SU-DHL-6 (cell line): ENCODE data around the gene UQCC2.

Experiments
- H2AFZ ChIP-seq: fragments of 200-600 bp; sonication (generic); 2 replicates; pipeline ENCODE4 v1.6.1; 2014; ENCODE audit warnings: low read depth, mild to moderate bottlenecking, moderate library complexity, mixed read lengths, antibody characterized with exemption, low read length; ENCODE audit not compliant: severe bottlenecking
- H3F3A ChIP-seq: fragments of 200-600 bp; shearing (Covaris generic); 2 replicates; pipeline ENCODE4 v1.6.0; 2016; ENCODE audit warnings: antibody characterized with exemption, mild to moderate bottlenecking; ENCODE audit not compliant: insufficient read depth
- H3K27ac ChIP-seq: fragments of 200-600 bp; sonication (generic); 2 replicates; pipeline ENCODE4 v1.5.1; 2016; ENCODE audit warnings: low read depth, mild to moderate bottlenecking, low read length, moderate library complexity, mixed read lengths
- H3K27me3 ChIP-seq: fragments of 200-600 bp; sonication (generic), shearing (Covaris generic); 2 replicates; pipeline ENCODE4 v1.6.0; 2014; ENCODE audit warnings: mild to moderate bottlenecking, low read length
- H3K36me3 ChIP-seq: fragments of 200-600 bp; sonication (generic); 2 replicates; pipeline ENCODE4 v1.6.1; 2014; ENCODE audit warnings: mild to moderate bottlenecking, low read length, mixed read lengths
- H3K4me2 ChIP-seq: fragments of 300-600, 200-600 bp; shearing (Covaris generic), sonication (generic); 2 replicates; pipeline ENCODE4 v1.6.0; 2014; ENCODE audit warnings: low read length, low read depth, mild to moderate bottlenecking; ENCODE audit not compliant: poor library complexity, severe bottlenecking
- H3K4me3 ChIP-seq: fragments of 200-600 bp; sonication (generic); 2 replicates; pipeline ENCODE4 v1.5.1; 2014; ENCODE audit warnings: antibody characterized with exemption, low read length, mild to moderate bottlenecking, mixed read lengths; ENCODE audit not compliant: insufficient read depth, poor library complexity, severe bottlenecking
- H3K79me2 ChIP-seq: fragments of 200-600 bp; sonication (generic); 2 replicates; pipeline ENCODE4 v1.6.1; 2014; ENCODE audit warnings: mild to moderate bottlenecking, low read length, moderate library complexity; ENCODE audit not compliant: insufficient read depth
- H3K9ac ChIP-seq: fragments of 200-600 bp; sonication (generic); 2 replicates; pipeline ENCODE4 v1.7.0; 2014; ENCODE audit warnings: mild to moderate bottlenecking, low read length
- H3K9me2 ChIP-seq: fragments of 200-600 bp; sonication (generic); replicated peaks from 2 replicates; pipeline ENCODE4 v1.6.1; 2014; ENCODE audit warnings: low read length; ENCODE audit not compliant: insufficient read depth
- H3K9me3 ChIP-seq: fragments of 200-600 bp; sonication (generic); 2 replicates; pipeline ENCODE4 v1.6.1; 2014; ENCODE audit warnings: low read length, mixed read lengths; ENCODE audit not compliant: insufficient read depth
- H4K20me1 ChIP-seq: fragments of 200-600 bp; sonication (generic); 2 replicates; pipeline ENCODE4 v1.6.1; 2014; ENCODE audit warnings: low read depth, mild to moderate bottlenecking, antibody characterized with exemption, low read length, moderate library complexity, mixed read lengths
- CTCF ChIP-seq: fragments of 200-600 bp; sonication (generic); IDR thresholded peaks from one replicate; pipeline ENCODE4 v1.5.1; 2017; ENCODE audit warnings: antibody characterized with exemption, mild to moderate bottlenecking, low read length, moderate library complexity; ENCODE audit not compliant: insufficient read depth, poor library complexity, severe bottlenecking
- EZH2phosphoT487 ChIP-seq: fragments of 200-600 bp; sonication (generic), shearing (Covaris generic); conservative IDR thresholded peaks from 2 replicates; pipeline ENCODE4 v1.6.1; 2018; ENCODE audit warnings: mild to moderate bottlenecking, antibody characterized with exemption, low read length, moderate library complexity, mixed read lengths

Gene UQCC2

DNA sequence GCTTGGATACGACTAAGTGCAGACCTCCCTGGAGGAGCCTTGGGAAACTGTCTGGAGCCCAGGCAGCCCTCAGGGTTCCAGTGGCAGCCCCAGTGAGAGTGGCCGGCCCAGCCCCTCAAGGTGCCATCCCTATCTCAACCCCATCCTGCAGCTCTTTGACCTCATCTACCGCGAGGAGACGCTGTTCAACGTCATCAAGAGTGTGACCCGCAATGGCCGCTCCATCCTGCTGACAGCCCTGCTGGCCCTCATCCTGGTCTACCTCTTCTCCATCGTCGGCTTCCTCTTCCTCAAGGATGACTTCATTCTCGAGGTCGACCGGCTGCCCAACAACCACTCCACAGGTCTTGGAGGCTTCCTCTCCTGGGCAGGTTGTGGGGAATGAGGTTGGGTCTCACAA lies 20.7 kb downstream of the UQCC2 start:
- Histone ChIP-seq H3K4me3 (no peak overlapping the region), H3K79me2 (no peaks in the 10 kb centered on the region), H3K4me2 (no peak overlapping the region), H4K20me1 (no peaks in the 10 kb centered on the region), H3F3A (no peaks in the 10 kb centered on the region), H3K9ac (no peak overlapping the region), H3K9me2 (no peaks in the 10 kb centered on the region), H3K27me3 (no peaks in the 10 kb centered on the region), H3K9me3 (no peaks in the 10 kb centered on the region), H3K36me3 (no peaks in the 10 kb centered on the region), H2AFZ (no peak overlapping the region), H3K27ac (no peak overlapping the region)
- TF ChIP-seq EZH2phosphoT487 = no peak
- no peak for TF ChIP-seq CTCF

GRCh38 chr6:33689879-33690278 lies 21.6 kb downstream of the UQCC2 start:
- no peak overlapping the region for H3K4me2 ChIP-seq
- no peaks in the 10 kb centered on the region for H4K20me1 ChIP-seq
- H3F3A ChIP-seq = no peaks in the 10 kb centered on the region
- TF ChIP-seq CTCF (no peak), EZH2phosphoT487 (no peak)
- no peak overlapping the region for H3K27ac ChIP-seq
- H2AFZ ChIP-seq = no peak overlapping the region
- no peaks in the 10 kb centered on the region for H3K9me2 ChIP-seq
- no peaks in the 10 kb centered on the region for H3K36me3 ChIP-seq
- H3K4me3 ChIP-seq = no peak overlapping the region
- H3K27me3 ChIP-seq = no peaks in the 10 kb centered on the region
- H3K79me2 ChIP-seq = no peaks in the 10 kb centered on the region
- no peaks in the 10 kb centered on the region for H3K9me3 ChIP-seq
- no peak overlapping the region for H3K9ac ChIP-seq

GRCh38 chr6:33689148-33689494 lies 22.4 kb downstream of the UQCC2 start:
- Histone ChIP-seq H3K4me2 (no peak overlapping the region), H3K4me3 (no peak overlapping the region), H3K9me2 (no peaks in the 10 kb centered on the region), H3K9me3 (no peaks in the 10 kb centered on the region), H3K79me2 (no peaks in the 10 kb centered on the region), H2AFZ (no peak overlapping the region), H3K27ac (no peak overlapping the region), H3F3A (no peaks in the 10 kb centered on the region), H4K20me1 (no peaks in the 10 kb centered on the region), H3K27me3 (no peaks in the 10 kb centered on the region), H3K36me3 (no peaks in the 10 kb centered on the region), H3K9ac (no peak overlapping the region)
- no peak for TF ChIP-seq CTCF
- no peak for TF ChIP-seq EZH2phosphoT487
